MM.1S (cell line): ENCODE measurements around the gene AIP.

ENCODE experiments used
- EZH2 ChIP-seq: fragments of 300-600 bp; sonication (generic); optimal IDR thresholded peaks from 2 replicates; pipeline ENCODE3; 2017; ENCODE audit warnings: low read depth, mild to moderate bottlenecking, antibody characterized with exemption, low read length, mixed read lengths
- TF ChIP-seq, protein P1 (sequence below): fragments of 300-600 bp; sonication (generic); IDR thresholded peaks from 2 replicates; pipeline ENCODE4 v1.5.1; 2016; ENCODE audit warnings: antibody characterized with exemption, low read length, mixed read lengths

DNA sequence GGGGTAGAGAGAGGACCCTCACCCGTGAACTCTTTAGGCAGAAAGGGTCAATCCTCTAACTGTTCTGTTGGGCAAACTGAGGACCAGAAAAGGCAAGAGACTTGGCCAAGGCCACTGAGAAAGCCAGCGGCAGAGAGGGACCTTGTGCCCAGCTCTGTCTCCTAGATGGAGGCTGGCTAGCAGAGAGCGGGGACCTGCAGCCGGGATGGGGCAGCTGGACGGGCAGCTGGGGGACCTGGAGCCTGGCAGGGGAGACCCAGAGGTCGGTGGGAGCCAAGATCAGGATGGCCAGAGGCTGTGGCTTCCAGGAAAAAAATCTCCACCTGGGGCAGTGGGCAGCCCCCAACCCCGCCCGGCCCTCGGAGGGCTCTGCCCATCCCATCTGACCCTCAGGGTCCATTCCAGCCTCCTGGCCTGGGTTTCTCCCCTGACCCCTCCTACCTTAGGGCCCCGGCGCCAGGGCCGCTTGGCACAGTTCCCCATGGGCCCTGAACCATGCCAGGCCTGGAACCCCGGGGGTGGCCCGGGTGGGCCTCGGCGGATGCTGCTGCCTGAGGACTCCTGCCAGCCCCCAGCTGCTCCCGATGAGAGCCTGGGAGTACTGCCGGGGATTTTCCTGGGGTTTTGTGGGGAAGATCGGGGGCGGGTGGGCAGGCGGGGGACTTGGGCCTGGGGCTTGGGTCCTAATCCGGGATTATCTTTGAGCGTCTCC is 40.2 kb downstream of the AIP start, which contains the start of gene CABP2:
- TF ChIP-seq EZH2: no peak
- TF ChIP-seq, protein P1, sequence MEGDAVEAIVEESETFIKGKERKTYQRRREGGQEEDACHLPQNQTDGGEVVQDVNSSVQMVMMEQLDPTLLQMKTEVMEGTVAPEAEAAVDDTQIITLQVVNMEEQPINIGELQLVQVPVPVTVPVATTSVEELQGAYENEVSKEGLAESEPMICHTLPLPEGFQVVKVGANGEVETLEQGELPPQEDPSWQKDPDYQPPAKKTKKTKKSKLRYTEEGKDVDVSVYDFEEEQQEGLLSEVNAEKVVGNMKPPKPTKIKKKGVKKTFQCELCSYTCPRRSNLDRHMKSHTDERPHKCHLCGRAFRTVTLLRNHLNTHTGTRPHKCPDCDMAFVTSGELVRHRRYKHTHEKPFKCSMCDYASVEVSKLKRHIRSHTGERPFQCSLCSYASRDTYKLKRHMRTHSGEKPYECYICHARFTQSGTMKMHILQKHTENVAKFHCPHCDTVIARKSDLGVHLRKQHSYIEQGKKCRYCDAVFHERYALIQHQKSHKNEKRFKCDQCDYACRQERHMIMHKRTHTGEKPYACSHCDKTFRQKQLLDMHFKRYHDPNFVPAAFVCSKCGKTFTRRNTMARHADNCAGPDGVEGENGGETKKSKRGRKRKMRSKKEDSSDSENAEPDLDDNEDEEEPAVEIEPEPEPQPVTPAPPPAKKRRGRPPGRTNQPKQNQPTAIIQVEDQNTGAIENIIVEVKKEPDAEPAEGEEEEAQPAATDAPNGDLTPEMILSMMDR: no peak
